HG03354 (cell line): Measurements from ENCODE around the gene ANKS1A.

ENCODE experiments used
- ATAC-seq: cut with Tn5 transposase; IDR thresholded peaks from one replicate; pipeline ENCODE4 v1.9.1; 2021; ENCODE audit warnings: mild to moderate bottlenecking; ENCODE audit not compliant: unreplicated experiment, poor library complexity, severe bottlenecking

ANKS1A gene

DNA sequence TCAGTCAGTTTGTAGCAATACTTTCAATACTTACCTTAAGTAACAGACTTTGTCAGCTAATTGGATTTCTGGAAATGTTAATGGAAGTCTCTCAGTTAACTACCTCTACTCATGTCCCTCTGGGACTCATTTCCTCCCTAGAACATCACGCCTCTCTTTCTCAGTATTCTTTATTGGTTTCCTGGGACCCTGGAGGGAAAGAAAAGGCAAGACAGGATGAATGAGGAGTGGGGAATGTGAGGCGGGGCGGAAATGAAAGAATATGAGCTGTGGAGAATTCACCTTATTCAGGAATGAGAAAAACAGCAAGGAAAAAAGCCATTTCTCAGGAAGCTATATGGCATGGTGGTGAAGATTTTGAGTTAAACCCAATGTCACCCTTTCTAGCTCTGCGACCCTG lies 62.7 kb downstream of the ANKS1A start:
- ATAC-seq = no peak

DNA sequence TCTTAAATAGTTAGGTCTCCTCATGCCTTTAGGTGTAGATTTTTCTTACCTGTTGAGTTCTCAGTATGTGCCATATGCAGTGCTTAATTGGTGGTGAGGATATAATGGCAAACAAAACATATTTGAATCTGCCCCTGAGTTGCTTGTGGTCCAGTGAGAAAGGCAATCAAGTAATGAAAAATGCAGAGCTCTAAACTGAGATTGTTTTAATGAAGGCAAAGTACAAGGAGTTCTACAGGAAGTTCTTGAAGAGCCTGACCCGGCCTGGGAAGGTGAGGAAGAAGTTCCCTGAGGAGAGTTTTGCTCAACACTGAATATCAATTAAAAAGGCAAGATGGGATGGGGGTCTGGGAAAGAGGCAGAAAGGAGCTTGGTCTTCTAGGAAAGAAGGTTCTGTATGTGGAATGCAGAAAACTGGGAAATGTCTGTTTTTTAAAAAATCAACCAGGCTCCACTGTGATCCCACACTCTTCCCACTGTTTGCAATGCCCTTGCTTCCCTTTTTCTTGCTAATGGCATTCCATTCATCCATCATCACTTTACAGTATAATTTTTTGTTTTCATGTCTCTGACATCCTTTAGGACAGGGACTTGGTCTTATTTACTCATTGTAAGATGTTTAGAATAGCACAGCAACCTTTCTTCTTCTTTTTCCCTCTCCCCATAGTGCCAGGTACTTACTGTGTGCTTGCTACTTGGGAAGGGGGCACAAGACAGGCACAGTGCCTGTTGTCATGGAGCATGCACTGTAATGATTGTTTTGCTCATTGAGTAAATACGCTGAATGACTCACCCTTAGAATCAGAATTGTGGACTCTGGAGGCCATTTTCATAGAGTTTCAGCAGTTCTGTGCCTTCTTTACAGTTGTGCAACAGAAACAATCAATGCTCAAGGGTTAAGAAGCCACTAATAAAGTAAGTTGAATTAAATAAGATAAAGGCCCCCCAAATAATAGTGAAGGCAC lies 64.3 kb downstream of the ANKS1A start:
- ATAC-seq = no peak

GRCh38 chr6:34955442-34955841 lies 66.4 kb downstream of the ANKS1A start:
- ATAC-seq = no peak

GRCh38 chr6:34957231-34957783 lies 68.3 kb downstream of the ANKS1A start:
- no peak for ATAC-seq

GRCh38 chr6:34958734-34959133 lies 69.7 kb downstream of the ANKS1A start:
- no peak for ATAC-seq

- ATAC-seq = no peak
Observed at GRCh38 chr6:34959224-34959623, 70.2 kb downstream of the ANKS1A start.

DNA sequence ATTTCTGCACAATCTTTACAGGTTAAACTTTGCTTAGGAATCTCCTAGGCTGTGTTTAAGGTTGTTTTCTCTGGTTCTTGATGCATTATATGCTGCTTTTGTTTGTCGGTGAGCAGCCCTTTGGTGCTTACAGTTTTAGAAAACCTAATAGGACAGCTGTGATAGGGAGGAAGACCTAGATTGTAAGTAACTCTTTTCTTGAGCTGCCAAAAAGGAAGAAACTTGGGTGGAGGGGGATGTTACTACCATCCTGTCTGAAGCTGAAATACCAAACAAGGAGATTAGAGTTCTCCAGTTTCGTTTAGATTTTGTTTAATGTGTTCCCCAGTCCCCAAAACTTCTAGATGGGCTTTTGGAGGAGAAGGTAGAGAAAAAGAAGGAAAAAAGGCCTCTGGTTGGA lies 72.0 kb downstream of the ANKS1A start:
- no peak for ATAC-seq

GRCh38 chr6:34961574-34961973 lies 72.5 kb downstream of the ANKS1A start:
- ATAC-seq = no peak

- ATAC-seq = no peak
Observed at GRCh38 chr6:34964564-34964963, 75.5 kb downstream of the ANKS1A start.

DNA sequence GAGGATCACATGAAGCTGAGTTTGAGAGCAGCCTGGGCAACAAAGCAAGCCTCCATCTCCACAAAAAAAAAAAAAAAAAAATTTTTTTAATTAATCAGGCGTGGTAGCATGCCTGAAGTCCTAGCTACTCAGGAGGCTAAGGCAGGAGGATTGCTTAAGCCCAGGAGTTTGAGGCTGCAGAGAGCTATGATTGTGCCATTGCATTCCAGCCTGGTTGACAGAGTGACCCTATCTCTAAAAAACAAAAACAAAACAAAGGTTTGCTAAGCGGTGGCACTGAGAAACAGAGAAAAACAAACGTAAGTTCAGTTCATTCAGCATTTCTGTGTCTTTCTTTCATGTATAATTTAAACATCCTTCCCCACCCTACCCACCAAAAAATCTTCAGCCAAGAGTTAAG lies 78.4 kb downstream of the ANKS1A start:
- ATAC-seq = no peak

DNA sequence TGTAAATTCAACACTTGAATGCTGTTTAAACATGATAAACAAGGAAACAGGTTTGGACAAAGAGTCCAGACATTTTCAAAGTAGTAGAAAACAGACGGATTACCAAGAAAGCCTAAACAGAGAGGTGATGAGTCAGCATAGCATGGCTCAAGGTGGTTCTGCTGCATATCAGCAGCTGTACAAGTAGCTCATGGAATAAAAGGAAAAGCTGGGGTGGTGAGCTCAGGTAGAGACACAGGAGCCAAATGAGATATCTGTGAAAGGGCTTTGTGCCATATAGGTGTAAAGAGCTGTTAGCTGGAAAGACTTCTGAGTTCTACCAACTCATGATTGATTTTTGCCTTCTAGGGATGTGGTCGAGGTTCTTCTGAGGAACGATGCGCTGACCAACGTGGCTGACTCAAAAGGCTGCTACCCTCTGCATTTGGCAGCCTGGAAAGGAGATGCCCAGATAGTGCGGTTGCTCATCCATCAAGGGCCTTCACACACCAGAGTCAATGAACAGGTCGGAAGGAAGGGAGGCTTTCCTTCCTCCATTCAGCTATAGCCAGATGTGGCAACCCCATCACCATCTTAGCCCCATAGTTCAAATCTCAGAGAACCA lies 80.7 kb downstream of the ANKS1A start:
- ATAC-seq = no peak

GRCh38 chr6:34970488-34970887 lies 81.4 kb downstream of the ANKS1A start:
- ATAC-seq = no peak

DNA sequence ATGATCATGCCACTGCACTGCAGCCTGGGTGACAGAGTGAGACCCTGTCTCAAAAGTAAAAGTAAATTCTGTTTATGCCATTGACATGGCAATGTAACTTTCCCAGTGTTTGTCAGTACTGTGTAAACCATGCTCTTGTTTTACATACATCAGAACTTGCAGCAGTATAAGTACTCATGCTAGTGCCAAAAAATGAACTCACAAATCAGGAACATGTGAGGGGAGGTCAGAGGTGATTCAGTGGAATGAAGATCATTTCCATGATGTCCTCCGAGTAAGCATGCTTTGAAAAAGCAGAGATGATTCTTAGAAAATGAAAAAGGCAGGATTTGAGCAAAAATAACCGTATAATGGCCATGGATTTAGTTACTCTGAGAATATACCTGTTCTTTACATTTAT lies 81.9 kb downstream of the ANKS1A start:
- ATAC-seq = no peak

DNA sequence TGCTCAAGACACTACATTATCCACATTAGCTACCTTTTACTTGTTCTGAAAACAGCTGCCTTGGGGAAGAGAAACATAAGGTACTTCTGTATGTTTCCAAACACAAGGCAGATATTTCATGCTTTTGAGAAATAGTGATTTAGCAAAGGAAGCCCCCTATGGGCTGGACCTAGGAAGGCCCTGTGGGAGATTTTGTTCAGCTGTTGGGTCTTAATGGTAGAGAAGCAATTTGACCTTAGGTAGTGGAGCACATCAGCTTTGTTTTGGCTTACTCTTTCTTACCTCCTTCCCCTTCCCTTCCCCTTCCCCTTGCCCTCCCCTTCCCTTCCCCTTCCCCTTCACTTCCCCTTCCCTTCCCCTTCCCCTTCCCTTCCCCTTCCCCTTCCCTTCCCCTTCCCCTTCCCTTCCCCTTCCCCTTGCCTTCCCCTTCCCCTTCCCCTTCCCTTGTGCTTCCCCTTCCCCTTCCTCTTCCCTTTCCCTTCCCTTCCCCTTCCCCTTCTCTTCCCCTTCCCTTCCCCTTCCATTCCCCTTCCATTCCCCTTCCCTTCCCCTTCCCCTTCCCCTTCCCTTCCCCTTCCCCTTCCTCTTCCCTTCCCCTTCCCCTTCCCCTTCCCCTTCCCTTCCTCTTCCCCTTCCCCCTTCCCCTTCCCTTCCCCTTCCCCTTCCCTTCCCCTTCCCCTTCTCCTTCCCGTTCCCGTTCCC lies 84.6 kb downstream of the ANKS1A start:
- no peak for ATAC-seq

GRCh38 chr6:34974249-34974642 lies 85.2 kb downstream of the ANKS1A start:
- no peak for ATAC-seq

DNA sequence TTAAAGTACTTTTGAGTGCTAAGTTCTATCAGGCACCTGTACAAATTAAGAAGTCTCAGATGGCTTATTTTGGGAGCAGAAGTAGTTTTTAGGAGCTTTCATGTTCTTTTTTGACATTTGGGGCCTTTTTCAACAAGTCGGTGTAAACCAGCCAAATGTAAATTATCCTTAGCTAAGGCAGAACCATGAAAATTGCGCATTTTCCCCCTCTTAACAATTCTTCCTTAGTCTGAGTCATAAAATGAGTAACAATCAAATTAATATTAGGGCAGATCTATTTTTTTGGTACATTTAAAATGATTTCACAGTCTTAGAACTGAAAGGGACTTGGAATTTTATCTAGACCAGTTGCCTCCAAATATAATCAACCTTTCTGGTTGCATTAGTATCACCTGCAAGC lies 87.2 kb downstream of the ANKS1A start:
- no peak for ATAC-seq

DNA sequence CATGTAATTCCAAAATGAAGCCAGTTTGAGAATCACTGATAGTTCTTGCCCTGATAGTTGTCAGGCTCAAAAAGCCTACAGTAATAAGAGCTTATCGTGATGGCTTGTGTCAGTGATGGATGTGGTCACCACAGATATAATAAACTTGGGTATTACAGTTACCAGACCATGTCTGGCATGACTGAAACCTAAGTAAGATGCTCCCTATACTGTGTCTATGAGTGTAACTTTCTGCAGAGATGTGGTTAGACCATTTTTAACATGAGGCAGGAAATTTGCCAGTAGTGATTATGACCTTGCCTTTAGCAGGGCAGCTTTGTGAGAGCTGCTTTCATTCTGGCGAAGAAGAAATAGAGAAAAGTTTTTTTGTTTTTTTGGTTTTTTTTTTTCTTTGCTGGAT lies 90.2 kb downstream of the ANKS1A start:
- no peak for ATAC-seq

DNA sequence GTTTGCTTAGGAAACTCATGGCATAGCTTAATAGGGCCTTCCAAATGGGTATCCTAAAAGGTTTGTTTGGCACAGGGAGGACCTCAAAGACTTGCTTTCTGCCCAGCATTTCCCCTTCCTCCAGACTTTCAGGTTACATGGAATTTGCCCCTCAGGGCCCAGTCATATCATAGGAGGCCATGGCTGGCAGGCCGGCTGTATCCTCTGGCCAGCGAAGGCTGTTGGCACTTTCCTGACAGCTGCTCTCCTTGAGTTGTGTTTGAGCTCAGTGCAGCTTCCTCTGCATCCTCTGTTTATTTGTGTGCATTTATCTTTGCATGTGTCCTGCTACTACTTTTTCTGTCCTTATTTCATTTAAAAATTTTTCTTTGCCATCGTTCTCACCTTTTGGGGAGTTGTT lies 90.9 kb downstream of the ANKS1A start:
- ATAC-seq = no peak

DNA sequence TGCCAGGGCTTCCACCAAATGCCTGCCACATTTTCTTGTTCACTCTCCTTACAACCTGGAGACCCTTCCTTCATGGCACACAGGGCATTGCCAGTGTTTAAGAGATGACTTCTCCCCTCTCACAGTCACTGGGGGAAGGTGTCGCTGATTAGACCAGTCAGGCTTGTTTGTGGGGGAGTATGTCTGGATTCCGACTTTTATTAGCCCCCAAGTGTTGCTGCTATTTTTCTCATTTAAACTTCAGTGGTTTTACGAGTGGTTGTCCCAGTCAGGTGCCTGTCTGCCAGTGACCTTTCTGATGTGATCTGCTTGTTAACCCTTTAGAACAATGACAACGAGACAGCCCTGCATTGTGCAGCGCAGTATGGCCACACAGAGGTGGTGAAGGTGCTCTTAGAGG lies 92.3 kb downstream of the ANKS1A start:
- ATAC-seq = no peak

GRCh38 chr6:34981951-34982350 lies 92.9 kb downstream of the ANKS1A start:
- no peak for ATAC-seq
